GM23338 (cell line): Measurements from ENCODE around the gene ZNF544. TPM values are rescaled to one million over a fixed set of nuclear protein-coding genes. Genes with fewer than 3 reads are reported as not detected.
"Not testable (repeated sequence)": the region's sequence is repeated elsewhere in the genome, so short reads cannot be mapped to it uniquely, and the experiment has no call there.

Source experiments
- ATAC-seq: fragments of 200-7000 bp; cut with Tn5 transposase; 3 replicates; pipeline ENCODE4 v1.9.1; 2020
- DNase-seq: peaks from one replicate; pipeline ENCODE4 v3.0.0-alpha.2; 2015; ENCODE audit warnings: low spot score
- H2AFZ ChIP-seq: fragments of 200-600 bp; sonication (generic); 2 replicates; pipeline ENCODE4 v1.8.0; 2016; ENCODE audit warnings: antibody characterized with exemption, mild to moderate bottlenecking, moderate library complexity
- H3F3A ChIP-seq: fragments of 200-600 bp; sonication (generic); replicated peaks from 2 replicates; pipeline ENCODE4 v1.8.0; 2017; ENCODE audit warnings: antibody characterized with exemption, mixed run types, low read depth
- H3K27ac ChIP-seq: fragments of 200-600 bp; sonication (generic); 2 replicates; pipeline ENCODE4 v1.6.1; 2016; ENCODE audit warnings: low read depth
- H3K27me3 ChIP-seq: fragments of 200-600 bp; sonication (generic); 2 replicates; pipeline ENCODE4 v1.8.0; 2016; ENCODE audit warnings: mild to moderate bottlenecking, mixed run types, moderate library complexity; ENCODE audit not compliant: insufficient read depth
- H3K36me3 ChIP-seq: fragments of 200-600 bp; sonication (generic); 2 replicates; pipeline ENCODE4 v1.8.0; 2016; ENCODE audit warnings: mild to moderate bottlenecking; ENCODE audit not compliant: insufficient read depth
- H3K4me1 ChIP-seq: fragments of 200-600 bp; sonication (generic); 2 replicates; pipeline ENCODE4 v1.8.0; 2016; ENCODE audit warnings: mild to moderate bottlenecking, moderate library complexity; ENCODE audit not compliant: insufficient read depth
- H3K4me2 ChIP-seq: fragments of 200-600 bp; sonication (generic); 2 replicates; pipeline ENCODE4 v1.7.1; 2017; ENCODE audit warnings: mixed run types
- H3K4me3 ChIP-seq: fragments of 200-600 bp; sonication (generic); 2 replicates; pipeline ENCODE4 v1.6.1; 2016; ENCODE audit warnings: mixed run types
- H3K79me2 ChIP-seq: fragments of 200-600 bp; sonication (generic); replicated peaks from 2 replicates; pipeline ENCODE4 v1.8.0; 2017; ENCODE audit warnings: mild to moderate bottlenecking; ENCODE audit not compliant: insufficient read depth
- H3K9me2 ChIP-seq: fragments of 200-600 bp; sonication (generic); 2 replicates; pipeline ENCODE4 v1.8.0; 2017; ENCODE audit not compliant: insufficient read depth
- H4K20me1 ChIP-seq: fragments of 200-600 bp; sonication (generic); replicated peaks from 2 replicates; pipeline ENCODE4 v1.8.0; 2017; ENCODE audit warnings: mild to moderate bottlenecking; ENCODE audit not compliant: insufficient read depth
- H3K27ac Mint-ChIP-seq: 2 replicates; pipeline ENCODE4 v1.8.0; 2020; ENCODE audit warnings: inconsistent platforms, mild to moderate bottlenecking, moderate library complexity, mixed read lengths
- H3K27me3 Mint-ChIP-seq: 3 replicates; pipeline ENCODE4 v1.8.0; 2022; ENCODE audit warnings: low read depth, mild to moderate bottlenecking, moderate library complexity, mixed read lengths, inconsistent platforms; ENCODE audit not compliant: insufficient read depth, poor library complexity
- H3K36me3 Mint-ChIP-seq: 3 replicates; pipeline ENCODE4 v1.8.0; 2021; ENCODE audit warnings: low read depth, mild to moderate bottlenecking, inconsistent platforms, moderate library complexity, mixed read lengths
- H3K4me1 Mint-ChIP-seq: 3 replicates; pipeline ENCODE4 v1.8.0; 2020; ENCODE audit warnings: mild to moderate bottlenecking, inconsistent platforms, mixed read lengths
- H3K4me3 Mint-ChIP-seq: 3 replicates; pipeline ENCODE4 v1.8.0; 2021; ENCODE audit warnings: moderate library complexity, mild to moderate bottlenecking, inconsistent platforms, mixed read lengths
- H3K9me3 Mint-ChIP-seq: 3 replicates; pipeline ENCODE4 v1.8.0; 2020; ENCODE audit warnings: moderate library complexity, mild to moderate bottlenecking, inconsistent platforms, mixed read lengths
- EZH2 ChIP-seq: fragments of 200-600 bp; sonication (generic); IDR thresholded peaks from one replicate; pipeline ENCODE4 v1.8.0; 2017; ENCODE audit warnings: antibody characterized with exemption, mild to moderate bottlenecking, low read depth; ENCODE audit not compliant: unreplicated experiment
- NANOG ChIP-seq: IDR thresholded peaks from 2 replicates; pipeline ENCODE4 v1.6.1; 2016; ENCODE audit warnings: antibody characterized with exemption, borderline replicate concordance
- POLR2AphosphoS5 ChIP-seq: IDR thresholded peaks from 2 replicates; pipeline ENCODE4 v1.6.1; 2016; ENCODE audit warnings: antibody characterized with exemption, low read depth
- ZNF114 ChIP-seq: fragments of 250-450 bp; sonication (Bioruptor Pico); IDR thresholded peaks from 2 replicates; pipeline ENCODE4 v1.5.0; 2020; ENCODE audit warnings: mild to moderate bottlenecking, moderate library complexity
- ZNF331 ChIP-seq: fragments of 250-450 bp; sonication (Bioruptor Pico); IDR thresholded peaks from 2 replicates; pipeline ENCODE4 v1.5.0; 2020; ENCODE audit warnings: low read depth, mild to moderate bottlenecking, moderate library complexity
- polyA plus RNA-seq: library from polyadenylated mRNA; unstranded; fragments of >200 nt; fragmentation: Nextera tagmentation; extraction: Ambion mirVana; gene quantifications from 2 replicates; pipeline ENCODE4 v1.2.1, GENCODE V29; 2016
- total RNA-seq: library from RNA; depleted of rRNA; stranded (reverse); fragments of >200 nt; shearing (Covaris generic); gene quantifications from 2 replicates; pipeline ENCODE4 v1.2.3, GENCODE V29; 2014
- TF ChIP-seq, protein P1 (sequence below): fragments of 250-450 bp; sonication (Bioruptor Pico); IDR thresholded peaks from 2 replicates; pipeline ENCODE4 v1.5.0; 2020; ENCODE audit warnings: mild to moderate bottlenecking, moderate library complexity
- TF ChIP-seq, protein P2 (sequence below): IDR thresholded peaks from one replicate; pipeline ENCODE4 v1.6.1; 2018; ENCODE audit warnings: antibody characterized with exemption; ENCODE audit not compliant: unreplicated experiment

ZNF544 gene
- total and polyA plus RNA-seq, 2 experiments from 2014 or later: 29.4 to 93.9 TPM

DNA sequence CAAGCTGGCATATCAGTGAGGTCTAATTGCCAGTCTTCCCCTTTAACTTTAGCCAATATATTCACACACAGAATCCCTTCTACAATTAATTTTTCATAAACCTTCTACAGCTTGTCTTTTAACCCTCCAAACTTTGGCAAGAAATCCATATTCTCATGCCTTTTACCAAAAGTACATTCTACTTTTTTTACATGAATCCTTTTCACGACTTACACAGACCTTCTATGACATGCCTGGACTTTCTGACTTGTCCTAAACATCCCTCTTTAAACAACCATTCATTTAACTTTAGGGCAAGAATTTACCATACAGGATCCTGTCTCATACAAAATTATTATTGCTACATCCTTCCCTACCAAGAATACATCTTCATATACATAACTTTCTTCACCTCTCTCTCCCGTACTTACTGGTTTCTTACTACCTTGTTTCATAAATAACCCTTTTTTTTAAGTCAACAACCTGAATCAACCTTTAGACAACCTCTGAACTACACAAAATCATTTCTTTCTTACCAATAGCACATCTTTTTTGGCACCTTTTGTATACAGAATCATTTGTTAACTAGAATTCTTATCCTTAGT is 23.5 kb downstream of the ZNF544 start (continued):
- TF ChIP-seq, protein P1, sequence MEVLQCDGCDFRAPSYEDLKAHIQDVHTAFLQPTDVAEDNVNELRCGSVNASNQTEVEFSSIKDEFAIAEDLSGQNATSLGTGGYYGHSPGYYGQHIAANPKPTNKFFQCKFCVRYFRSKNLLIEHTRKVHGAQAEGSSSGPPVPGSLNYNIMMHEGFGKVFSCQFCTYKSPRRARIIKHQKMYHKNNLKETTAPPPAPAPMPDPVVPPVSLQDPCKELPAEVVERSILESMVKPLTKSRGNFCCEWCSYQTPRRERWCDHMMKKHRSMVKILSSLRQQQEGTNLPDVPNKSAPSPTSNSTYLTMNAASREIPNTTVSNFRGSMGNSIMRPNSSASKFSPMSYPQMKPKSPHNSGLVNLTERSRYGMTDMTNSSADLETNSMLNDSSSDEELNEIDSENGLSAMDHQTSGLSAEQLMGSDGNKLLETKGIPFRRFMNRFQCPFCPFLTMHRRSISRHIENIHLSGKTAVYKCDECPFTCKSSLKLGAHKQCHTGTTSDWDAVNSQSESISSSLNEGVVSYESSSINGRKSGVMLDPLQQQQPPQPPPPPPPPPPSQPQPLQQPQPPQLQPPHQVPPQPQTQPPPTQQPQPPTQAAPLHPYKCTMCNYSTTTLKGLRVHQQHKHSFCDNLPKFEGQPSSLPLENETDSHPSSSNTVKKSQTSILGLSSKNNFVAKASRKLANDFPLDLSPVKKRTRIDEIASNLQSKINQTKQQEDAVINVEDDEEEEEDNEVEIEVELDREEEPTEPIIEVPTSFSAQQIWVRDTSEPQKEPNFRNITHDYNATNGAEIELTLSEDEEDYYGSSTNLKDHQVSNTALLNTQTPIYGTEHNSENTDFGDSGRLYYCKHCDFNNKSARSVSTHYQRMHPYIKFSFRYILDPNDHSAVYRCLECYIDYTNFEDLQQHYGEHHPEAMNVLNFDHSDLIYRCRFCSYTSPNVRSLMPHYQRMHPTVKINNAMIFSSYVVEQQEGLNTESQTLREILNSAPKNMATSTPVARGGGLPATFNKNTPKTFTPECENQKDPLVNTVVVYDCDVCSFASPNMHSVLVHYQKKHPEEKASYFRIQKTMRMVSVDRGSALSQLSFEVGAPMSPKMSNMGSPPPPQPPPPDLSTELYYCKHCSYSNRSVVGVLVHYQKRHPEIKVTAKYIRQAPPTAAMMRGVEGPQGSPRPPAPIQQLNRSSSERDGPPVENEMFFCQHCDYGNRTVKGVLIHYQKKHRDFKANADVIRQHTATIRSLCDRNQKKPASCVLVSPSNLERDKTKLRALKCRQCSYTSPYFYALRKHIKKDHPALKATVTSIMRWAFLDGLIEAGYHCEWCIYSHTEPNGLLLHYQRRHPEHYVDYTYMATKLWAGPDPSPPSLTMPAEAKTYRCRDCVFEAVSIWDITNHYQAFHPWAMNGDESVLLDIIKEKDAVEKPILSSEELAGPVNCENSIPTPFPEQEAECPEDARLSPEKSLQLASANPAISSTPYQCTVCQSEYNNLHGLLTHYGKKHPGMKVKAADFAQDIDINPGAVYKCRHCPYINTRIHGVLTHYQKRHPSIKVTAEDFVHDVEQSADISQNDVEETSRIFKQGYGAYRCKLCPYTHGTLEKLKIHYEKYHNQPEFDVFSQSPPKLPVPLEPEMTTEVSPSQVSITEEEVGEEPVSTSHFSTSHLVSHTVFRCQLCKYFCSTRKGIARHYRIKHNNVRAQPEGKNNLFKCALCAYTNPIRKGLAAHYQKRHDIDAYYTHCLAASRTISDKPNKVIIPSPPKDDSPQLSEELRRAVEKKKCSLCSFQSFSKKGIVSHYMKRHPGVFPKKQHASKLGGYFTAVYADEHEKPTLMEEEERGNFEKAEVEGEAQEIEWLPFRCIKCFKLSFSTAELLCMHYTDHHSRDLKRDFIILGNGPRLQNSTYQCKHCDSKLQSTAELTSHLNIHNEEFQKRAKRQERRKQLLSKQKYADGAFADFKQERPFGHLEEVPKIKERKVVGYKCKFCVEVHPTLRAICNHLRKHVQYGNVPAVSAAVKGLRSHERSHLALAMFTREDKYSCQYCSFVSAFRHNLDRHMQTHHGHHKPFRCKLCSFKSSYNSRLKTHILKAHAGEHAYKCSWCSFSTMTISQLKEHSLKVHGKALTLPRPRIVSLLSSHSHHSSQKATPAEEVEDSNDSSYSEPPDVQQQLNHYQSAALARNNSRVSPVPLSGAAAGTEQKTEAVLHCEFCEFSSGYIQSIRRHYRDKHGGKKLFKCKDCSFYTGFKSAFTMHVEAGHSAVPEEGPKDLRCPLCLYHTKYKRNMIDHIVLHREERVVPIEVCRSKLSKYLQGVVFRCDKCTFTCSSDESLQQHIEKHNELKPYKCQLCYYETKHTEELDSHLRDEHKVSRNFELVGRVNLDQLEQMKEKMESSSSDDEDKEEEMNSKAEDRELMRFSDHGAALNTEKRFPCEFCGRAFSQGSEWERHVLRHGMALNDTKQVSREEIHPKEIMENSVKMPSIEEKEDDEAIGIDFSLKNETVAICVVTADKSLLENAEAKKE (CRISPR knock-in tag): no peak
- TF ChIP-seq NANOG: no peak

DNA sequence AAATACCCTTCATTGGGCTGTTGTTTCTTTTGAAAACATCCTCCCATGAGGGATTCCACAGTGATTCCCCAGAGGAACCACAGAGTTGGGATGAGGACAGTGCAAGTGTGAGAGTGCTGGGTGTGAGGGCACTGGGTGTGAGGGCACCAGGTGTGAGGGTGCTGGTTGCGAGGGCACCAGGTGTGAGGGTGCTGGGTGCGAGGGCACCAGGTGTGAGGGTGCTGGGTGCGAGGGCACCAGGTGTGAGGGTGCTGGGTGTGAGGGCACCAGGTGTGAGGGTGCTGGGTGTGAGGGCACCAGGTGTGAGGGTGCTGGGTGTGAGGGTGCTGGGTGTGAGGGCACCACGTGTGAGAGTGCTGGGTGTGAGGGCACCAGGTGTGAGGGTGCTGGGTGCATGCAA is 29.5 kb downstream of the ZNF544 start:
- H3K79me2 ChIP-seq, H4K20me1 ChIP-seq, H3K4me1 Mint-ChIP-seq, H3K4me2 ChIP-seq, H3K9me2 ChIP-seq, H3K4me3 Mint-ChIP-seq, H3K4me3 ChIP-seq, H3K4me1 ChIP-seq, H2AFZ ChIP-seq, DNase-seq, ATAC-seq, H3K27me3 ChIP-seq, H3K27ac Mint-ChIP-seq, H3K27ac ChIP-seq: not testable (repeated sequence)
- peaks cover 100% of the 10 kb centered on the region for H3K9me3 Mint-ChIP-seq
- peaks cover 52% of the 10 kb centered on the region for H3K27me3 Mint-ChIP-seq
- peaks cover 40% of the 10 kb centered on the region for H3F3A ChIP-seq
- H3K36me3 ChIP-seq: peaks cover 95% of the 10 kb centered on the region
- peaks cover 100% of the 10 kb centered on the region for H3K36me3 Mint-ChIP-seq

DNA sequence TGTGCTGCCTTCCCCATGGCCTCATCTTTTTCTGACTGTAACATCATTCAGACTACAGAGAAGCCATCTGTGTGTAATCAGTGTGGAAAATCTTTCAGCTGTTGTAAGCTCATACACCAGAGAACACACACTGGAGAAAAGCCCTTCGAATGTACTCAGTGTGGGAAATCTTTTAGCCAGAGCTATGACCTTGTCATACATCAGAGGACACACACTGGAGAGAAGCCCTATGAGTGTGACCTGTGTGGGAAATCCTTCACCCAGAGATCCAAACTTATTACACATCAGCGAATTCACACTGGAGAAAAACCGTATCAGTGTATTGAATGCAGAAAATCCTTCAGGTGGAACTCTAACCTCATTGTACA is 32.9 kb downstream of the ZNF544 start:
- peaks cover 44% of the 10 kb centered on the region for H3F3A ChIP-seq
- H3K27ac Mint-ChIP-seq: no peak overlapping the region
- ATAC-seq (no peak), DNase-seq (no peak)
- H4K20me1 ChIP-seq: no peaks in the 10 kb centered on the region
- H3K9me3 Mint-ChIP-seq: peaks cover 100% of the 10 kb centered on the region
- peaks cover 86% of the 10 kb centered on the region for H3K36me3 ChIP-seq
- no peaks in the 10 kb centered on the region for H3K9me2 ChIP-seq
- no peak overlapping the region for H3K27ac ChIP-seq
- H3K4me3 ChIP-seq: peak overlapping the region; percentile 28; the same call in 1 of the 2 replicates
- no peaks in the 10 kb centered on the region; the same call in 1 of the 2 replicates for H3K79me2 ChIP-seq
- H3K36me3 Mint-ChIP-seq: peaks cover 100% of the 10 kb centered on the region
- no peak overlapping the region for H3K4me2 ChIP-seq
- no peak overlapping the region for H3K4me3 Mint-ChIP-seq
- no peak overlapping the region for H2AFZ ChIP-seq
- no peaks in the 10 kb centered on the region for H3K4me1 Mint-ChIP-seq
- 0 out of 2 replicates have a peak, but pooled peaks cover 3% of the 10 kb centered on the region for H3K27me3 ChIP-seq
- peaks cover 72% of the 10 kb centered on the region for H3K27me3 Mint-ChIP-seq
- no peaks in the 10 kb centered on the region for H3K4me1 ChIP-seq
- TF ChIP-seq ZNF331 (CRISPR knock-in tag) (no peak), POLR2AphosphoS5 (no peak), EZH2 (no peak), ZNF114 (no peak)
- TF ChIP-seq, protein P2, sequence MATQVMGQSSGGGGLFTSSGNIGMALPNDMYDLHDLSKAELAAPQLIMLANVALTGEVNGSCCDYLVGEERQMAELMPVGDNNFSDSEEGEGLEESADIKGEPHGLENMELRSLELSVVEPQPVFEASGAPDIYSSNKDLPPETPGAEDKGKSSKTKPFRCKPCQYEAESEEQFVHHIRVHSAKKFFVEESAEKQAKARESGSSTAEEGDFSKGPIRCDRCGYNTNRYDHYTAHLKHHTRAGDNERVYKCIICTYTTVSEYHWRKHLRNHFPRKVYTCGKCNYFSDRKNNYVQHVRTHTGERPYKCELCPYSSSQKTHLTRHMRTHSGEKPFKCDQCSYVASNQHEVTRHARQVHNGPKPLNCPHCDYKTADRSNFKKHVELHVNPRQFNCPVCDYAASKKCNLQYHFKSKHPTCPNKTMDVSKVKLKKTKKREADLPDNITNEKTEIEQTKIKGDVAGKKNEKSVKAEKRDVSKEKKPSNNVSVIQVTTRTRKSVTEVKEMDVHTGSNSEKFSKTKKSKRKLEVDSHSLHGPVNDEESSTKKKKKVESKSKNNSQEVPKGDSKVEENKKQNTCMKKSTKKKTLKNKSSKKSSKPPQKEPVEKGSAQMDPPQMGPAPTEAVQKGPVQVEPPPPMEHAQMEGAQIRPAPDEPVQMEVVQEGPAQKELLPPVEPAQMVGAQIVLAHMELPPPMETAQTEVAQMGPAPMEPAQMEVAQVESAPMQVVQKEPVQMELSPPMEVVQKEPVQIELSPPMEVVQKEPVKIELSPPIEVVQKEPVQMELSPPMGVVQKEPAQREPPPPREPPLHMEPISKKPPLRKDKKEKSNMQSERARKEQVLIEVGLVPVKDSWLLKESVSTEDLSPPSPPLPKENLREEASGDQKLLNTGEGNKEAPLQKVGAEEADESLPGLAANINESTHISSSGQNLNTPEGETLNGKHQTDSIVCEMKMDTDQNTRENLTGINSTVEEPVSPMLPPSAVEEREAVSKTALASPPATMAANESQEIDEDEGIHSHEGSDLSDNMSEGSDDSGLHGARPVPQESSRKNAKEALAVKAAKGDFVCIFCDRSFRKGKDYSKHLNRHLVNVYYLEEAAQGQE: no peak
